H1 (cell line): Measurements from ENCODE around the gene RANBP9. TPM values are rescaled to one million over a fixed set of nuclear protein-coding genes. Genes with fewer than 3 reads are reported as not detected.

Source experiments
- CTCF ChIA-PET: fragments of 300-600 bp; sonication (Branson Sonifier 250); formaldehyde crosslinking; loops from one replicate; lab custom pipeline; 2021; ENCODE audit not compliant: partially characterized antibody; lab: Charles Lee
- POLR2A ChIA-PET: fragments of 300-600 bp; sonication (Branson Sonifier 250); formaldehyde crosslinking; loops from one replicate; lab custom pipeline; 2021; ENCODE audit warnings: inconsistent platforms; ENCODE audit not compliant: partially characterized antibody; lab: Charles Lee
- DNase-seq, 2 experiments: peaks; one replicate each; pipeline versions ENCODE4 v3.0.0 to v3.0.0-alpha.2; 2010 to 2022; ENCODE audit warnings: low spot score in 2 of 2, low read depth in 1 of 2, mixed read lengths in 1 of 2
- FAIRE-seq: peaks from 2 replicates; lab custom pipeline; 2011; peaks lifted over from hg19 to GRCh38; lab: Jason Lieb, UNC
- H2AFZ ChIP-seq: 2 replicates; pipeline ENCODE4 v1.8.1; 2012; ENCODE audit warnings: low read length, inconsistent platforms
- H2AK5ac ChIP-seq: 2 replicates; pipeline ENCODE4 v1.6.1; 2013; ENCODE audit warnings: low read depth, low read length
- H2BK120ac ChIP-seq: replicated peaks from 2 replicates; pipeline ENCODE3; 2013; ENCODE audit warnings: low read depth, low read length, inconsistent platforms
- H2BK12ac ChIP-seq: 2 replicates; pipeline ENCODE4 v1.6.1; 2013; ENCODE audit warnings: low read depth, low read length
- H2BK15ac ChIP-seq: 2 replicates; pipeline ENCODE4 v1.6.1; 2013; ENCODE audit warnings: low read length
- H2BK20ac ChIP-seq: 2 replicates; pipeline ENCODE4 v1.6.1; 2013; ENCODE audit warnings: low read length
- H2BK5ac ChIP-seq: 2 replicates; pipeline ENCODE4 v1.6.1; 2013; ENCODE audit warnings: low read depth, low read length
- H3K14ac ChIP-seq: 2 replicates; pipeline ENCODE4 v1.6.1; 2013; ENCODE audit warnings: inconsistent platforms; ENCODE audit not compliant: insufficient read length
- H3K18ac ChIP-seq: 2 replicates; pipeline ENCODE4 v1.6.1; 2013; ENCODE audit warnings: low read length; ENCODE audit errors: extremely low read depth
- H3K23ac ChIP-seq: 2 replicates; pipeline ENCODE4 v1.6.1; 2013; ENCODE audit warnings: inconsistent platforms; ENCODE audit not compliant: insufficient read length
- H3K23me2 ChIP-seq: 2 replicates; pipeline ENCODE4 v1.6.1; 2013; ENCODE audit warnings: low read depth, low read length
- H3K27ac ChIP-seq: 2 replicates; pipeline ENCODE4 v1.6.1; 2011; ENCODE audit warnings: low read depth, low read length, inconsistent platforms
- H3K27me3 ChIP-seq, 4 experiments: replicated peaks in 1 of 4; 1 replicate in 1 of 4; 2 replicates in 3 of 4; pipeline versions ENCODE4 v1.6.1 to v1.8.1; 2011 to 2013; ENCODE audit warnings: low read length in 3 of 4, mild to moderate bottlenecking in 3 of 4, inconsistent platforms in 2 of 4, mixed read lengths in 2 of 4, moderate library complexity in 1 of 4; ENCODE audit not compliant: control insufficient read depth in 3 of 4, insufficient read depth in 3 of 4; ENCODE audit errors: extremely low read depth in 1 of 4
- H3K36me3 ChIP-seq, 4 experiments: 2 replicates each; pipeline versions ENCODE4 v1.6.1 to v1.8.1; 2011 to 2013; ENCODE audit warnings: mild to moderate bottlenecking in 4 of 4, low read length in 3 of 4, moderate library complexity in 2 of 4, control low read depth in 1 of 4, inconsistent platforms in 1 of 4; ENCODE audit not compliant: insufficient read depth in 4 of 4, control insufficient read depth in 2 of 4
- H3K4ac ChIP-seq: replicated peaks from 2 replicates; pipeline ENCODE3; 2013; ENCODE audit warnings: low read length, low read depth, mixed read lengths, inconsistent platforms; ENCODE audit not compliant: insufficient read length
- H3K4me1 ChIP-seq, 4 experiments: replicated peaks in 1 of 4; 1 replicate in 1 of 4; 2 replicates in 3 of 4; pipeline versions ENCODE4 v1.6.1 to v1.8.1; 2011 to 2013; ENCODE audit warnings: low read length in 3 of 4, inconsistent platforms in 2 of 4, mixed read lengths in 1 of 4; ENCODE audit not compliant: insufficient read depth in 4 of 4, control insufficient read depth in 3 of 4
- H3K4me2 ChIP-seq, 2 experiments: 2 replicates each; pipeline versions ENCODE4 v1.6.1 to v1.8.1; 2011 to 2013; ENCODE audit warnings: low read depth in 2 of 2, low read length in 2 of 2, control low read depth in 1 of 2, inconsistent platforms in 1 of 2, mild to moderate bottlenecking in 1 of 2; ENCODE audit not compliant: insufficient read depth in 1 of 2
- H3K4me3 ChIP-seq, 4 experiments: fragments of 200-600, 300-600 bp in 1 of 4; sonication (generic), shearing (Covaris generic), sonication (Bioruptor Twin) in 1 of 4; 2 replicates each; pipeline versions ENCODE4 v1.5.1 to v1.8.1; 2011 to 2016; ENCODE audit warnings: low read length in 4 of 4, low read depth in 3 of 4, control low read depth in 2 of 4, inconsistent platforms in 2 of 4, mild to moderate bottlenecking in 2 of 4, mixed read lengths in 1 of 4, moderate library complexity in 1 of 4; ENCODE audit not compliant: insufficient read depth in 2 of 4; ENCODE audit errors: extremely low read depth in 1 of 4
- H3K56ac ChIP-seq: replicated peaks from 2 replicates; pipeline ENCODE3; 2013; ENCODE audit warnings: low read depth, mild to moderate bottlenecking, mixed read lengths, low read length, inconsistent platforms; ENCODE audit not compliant: insufficient read length
- H3K79me1 ChIP-seq: 2 replicates; pipeline ENCODE4 v1.6.1; 2013; ENCODE audit warnings: low read depth, low read length, control low read depth
- H3K79me2 ChIP-seq, 2 experiments: 2 replicates each; pipeline versions ENCODE4 v1.6.1 to v1.8.1; 2012 to 2013; ENCODE audit warnings: low read length in 2 of 2, mild to moderate bottlenecking in 2 of 2, inconsistent platforms in 1 of 2; ENCODE audit not compliant: insufficient read depth in 2 of 2, control insufficient read depth in 1 of 2
- H3K9ac ChIP-seq, 4 experiments: replicated peaks in 1 of 4; 1 replicate in 1 of 4; 2 replicates in 3 of 4; pipeline versions ENCODE4 v1.6.1 to v1.8.1; 2011 to 2013; ENCODE audit warnings: low read depth in 3 of 4, low read length in 3 of 4, control low read depth in 2 of 4, mild to moderate bottlenecking in 2 of 4, moderate library complexity in 2 of 4, inconsistent platforms in 1 of 4; ENCODE audit errors: extremely low read depth in 1 of 4
- H3K9me3 ChIP-seq, 2 experiments: 2 replicates each; pipeline versions ENCODE4 v1.6.1 to v1.8.1; 2012 to 2013; ENCODE audit warnings: mild to moderate bottlenecking in 2 of 2, moderate library complexity in 2 of 2, control low read depth in 1 of 2, inconsistent platforms in 1 of 2, low read depth in 1 of 2, low read length in 1 of 2, mixed read lengths in 1 of 2; ENCODE audit not compliant: insufficient read depth in 2 of 2
- H4K20me1 ChIP-seq, 2 experiments: replicated peaks in 1 of 2; 2 replicates each; pipeline versions ENCODE3 to v1.8.1; 2011 to 2013; ENCODE audit warnings: inconsistent platforms in 2 of 2, low read length in 2 of 2, mild to moderate bottlenecking in 1 of 2; ENCODE audit not compliant: insufficient read depth in 2 of 2, control insufficient read depth in 1 of 2
- H4K5ac ChIP-seq: 2 replicates; pipeline ENCODE4 v1.6.1; 2013; ENCODE audit warnings: low read length, low read depth, mixed read lengths, inconsistent platforms; ENCODE audit not compliant: insufficient read length
- H4K8ac ChIP-seq: 2 replicates; pipeline ENCODE4 v1.8.0; 2013; ENCODE audit warnings: mild to moderate bottlenecking, moderate library complexity, low read length, inconsistent platforms; ENCODE audit not compliant: insufficient read depth; ENCODE audit errors: extremely low read depth
- H4K91ac ChIP-seq: replicated peaks from 2 replicates; pipeline ENCODE3; 2013; ENCODE audit warnings: low read length, mixed read lengths, inconsistent platforms; ENCODE audit not compliant: insufficient read length
- TBP ChIP-seq: IDR thresholded peaks from 2 replicates; pipeline ENCODE4 v1.6.1; 2011; ENCODE audit warnings: low read depth, low read length, improper control_type of control experiment
- polyA plus RNA-seq, 7 experiments: library from polyadenylated mRNA; depleted of rRNA in 3 of 7; stranded (reverse) in 5 of 7; unstranded in 2 of 7; fragments of >200 nt in 5 of 7; fragments of 200-250 nt in 2 of 7; gene quantifications; 1 replicate in 5 of 7; 2 replicates in 1 of 7; 4 replicates in 1 of 7; pipeline versions ENCODE4 v1.2.1 to v1.2.3, GENCODE V29; 2011 to 2013; ENCODE audit warnings: missing spikeins in 2 of 7, mixed read lengths in 2 of 7
- total RNA-seq: library from RNA; stranded (reverse); fragmentation: NEBNext Ultra II Directional; extraction: Animal tissue kit (Norgen Biotek cat#: 25700); gene quantifications from 2 replicates; pipeline ENCODE4 v1.2.1, GENCODE V29; 2021
- TF ChIP-seq, protein P1 (sequence below): IDR thresholded peaks from 2 replicates; pipeline ENCODE4 v1.6.1; 2012; ENCODE audit warnings: inconsistent platforms

The RANBP9 gene
- total and polyA plus RNA-seq, 2 of the 8 experiments (the other 6 are each of a cell fraction or from before 2014, with no cell fraction given): 13.0 to 36.7 TPM

DNA sequence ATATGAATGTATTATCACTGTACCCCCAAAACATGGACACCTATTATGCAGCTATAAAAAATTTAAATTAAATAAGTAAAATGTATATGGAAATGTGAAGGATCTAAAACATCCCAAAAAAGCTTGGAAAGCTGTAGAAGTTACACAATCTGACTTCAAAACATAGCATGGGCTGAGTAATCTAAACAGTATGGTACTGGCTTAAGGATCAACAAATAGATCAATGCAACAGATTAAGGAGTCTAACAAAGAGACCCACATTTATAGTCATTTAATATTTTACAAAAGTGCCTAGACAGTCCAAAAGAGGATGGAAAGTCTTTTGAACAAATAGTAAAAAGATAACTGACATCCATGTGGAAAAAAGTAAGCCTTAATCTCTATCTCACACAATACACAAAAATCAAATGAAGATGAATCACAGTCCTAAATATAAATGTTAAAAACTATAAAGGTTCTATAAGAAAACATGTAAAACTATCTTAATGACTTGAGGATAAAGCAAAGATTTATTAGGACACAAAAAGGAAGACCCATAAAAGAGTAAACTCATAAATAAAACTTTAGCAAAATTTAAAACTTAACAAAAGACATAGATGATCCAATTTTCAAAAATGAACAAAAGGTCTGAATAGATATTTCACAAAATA lies 46.8 kb downstream of the RANBP9 start:
- Histone ChIP-seq H4K5ac (no peak overlapping the region), H2BK20ac (no peak overlapping the region), H3K27me3 (no peaks in the 10 kb centered on the region), H3K4me1 (peaks cover 0 to 3% (median under 1%) of the 10 kb centered on the region in 4 experiments; a peak in 3 of 7 replicates), H2BK120ac (no peak overlapping the region), H3K9ac (no peak overlapping the region), H3K14ac (no peak overlapping the region), H3K9me3 (no peaks in the 10 kb centered on the region), H3K4me2 (no peak overlapping the region), H3K36me3 (no peaks in the 10 kb centered on the region; a peak in 1 of 8 replicates), H3K27ac (no peak overlapping the region), H4K8ac (no peak overlapping the region), H3K56ac (no peak overlapping the region), H2BK12ac (no peak overlapping the region), H2BK5ac (no peak overlapping the region), H3K4me3 (no peak overlapping the region), H3K79me2 (peaks cover 4 to 100% of the 10 kb centered on the region in 2 experiments; a peak in 3 of 4 replicates), H3K18ac (no peak overlapping the region), H4K20me1 (peaks cover 0 to 4% of the 10 kb centered on the region in 2 experiments), H3K79me1 (peaks cover 4% of the 10 kb centered on the region), H2AK5ac (no peak overlapping the region), H2AFZ (no peak overlapping the region), H4K91ac (no peak overlapping the region), H3K23ac (no peak overlapping the region), H3K4ac (no peak overlapping the region), H3K23me2 (no peaks in the 10 kb centered on the region), H2BK15ac (no peak overlapping the region)
- DNase-seq (no peak), FAIRE-seq (no peak)
- CTCF ChIA-PET: no interaction called here
- POLR2A ChIA-PET: no interaction called here
- TF ChIP-seq, protein P1, sequence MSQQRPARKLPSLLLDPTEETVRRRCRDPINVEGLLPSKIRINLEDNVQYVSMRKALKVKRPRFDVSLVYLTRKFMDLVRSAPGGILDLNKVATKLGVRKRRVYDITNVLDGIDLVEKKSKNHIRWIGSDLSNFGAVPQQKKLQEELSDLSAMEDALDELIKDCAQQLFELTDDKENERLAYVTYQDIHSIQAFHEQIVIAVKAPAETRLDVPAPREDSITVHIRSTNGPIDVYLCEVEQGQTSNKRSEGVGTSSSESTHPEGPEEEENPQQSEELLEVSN: no peak
- no peak for TF ChIP-seq TBP
